Measurements from ENCODE around the gene MT1G.

DNA sequence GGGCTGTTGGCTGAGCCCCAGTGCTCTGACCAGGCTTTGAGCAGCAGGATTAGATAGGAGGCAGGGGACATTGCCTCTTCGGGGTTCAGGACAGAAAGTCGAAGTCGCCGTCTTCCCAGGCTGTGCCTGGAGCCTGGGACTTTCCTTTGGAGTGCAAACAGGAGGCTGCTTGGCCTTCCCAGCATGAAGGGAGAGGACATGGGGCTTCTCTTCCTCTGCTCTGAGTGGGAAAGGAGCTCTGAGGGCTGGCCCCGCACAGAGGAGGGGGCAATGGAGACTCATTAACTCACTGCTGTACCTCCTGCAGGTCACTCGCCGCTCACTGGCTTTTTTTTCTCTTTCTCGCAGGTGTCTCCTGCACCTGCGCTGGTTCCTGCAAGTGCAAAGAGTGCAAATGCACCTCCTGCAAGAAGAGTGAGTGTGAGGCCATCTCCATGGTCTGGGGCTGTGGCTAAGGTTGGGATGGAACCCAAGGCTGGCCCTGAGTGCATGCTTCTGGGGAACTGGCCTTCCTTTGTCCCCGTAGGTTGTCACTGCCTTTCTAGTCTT is 9.5 kb downstream of the MT1G start:
- TF ChIP-seq, protein P1, sequence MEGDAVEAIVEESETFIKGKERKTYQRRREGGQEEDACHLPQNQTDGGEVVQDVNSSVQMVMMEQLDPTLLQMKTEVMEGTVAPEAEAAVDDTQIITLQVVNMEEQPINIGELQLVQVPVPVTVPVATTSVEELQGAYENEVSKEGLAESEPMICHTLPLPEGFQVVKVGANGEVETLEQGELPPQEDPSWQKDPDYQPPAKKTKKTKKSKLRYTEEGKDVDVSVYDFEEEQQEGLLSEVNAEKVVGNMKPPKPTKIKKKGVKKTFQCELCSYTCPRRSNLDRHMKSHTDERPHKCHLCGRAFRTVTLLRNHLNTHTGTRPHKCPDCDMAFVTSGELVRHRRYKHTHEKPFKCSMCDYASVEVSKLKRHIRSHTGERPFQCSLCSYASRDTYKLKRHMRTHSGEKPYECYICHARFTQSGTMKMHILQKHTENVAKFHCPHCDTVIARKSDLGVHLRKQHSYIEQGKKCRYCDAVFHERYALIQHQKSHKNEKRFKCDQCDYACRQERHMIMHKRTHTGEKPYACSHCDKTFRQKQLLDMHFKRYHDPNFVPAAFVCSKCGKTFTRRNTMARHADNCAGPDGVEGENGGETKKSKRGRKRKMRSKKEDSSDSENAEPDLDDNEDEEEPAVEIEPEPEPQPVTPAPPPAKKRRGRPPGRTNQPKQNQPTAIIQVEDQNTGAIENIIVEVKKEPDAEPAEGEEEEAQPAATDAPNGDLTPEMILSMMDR (IDR thresholded peaks at IDR 0.05), result no peak
- no peak for TF ChIP-seq POLR2A (IDR thresholded peaks at IDR 0.05)
